Hepatocyte (in vitro differentiated cells): ENCODE results near the gene ADAMTSL1.

Experiments used
- CTCF ChIP-seq: fragments of 200-600 bp; sonication (generic); IDR thresholded peaks from 2 replicates; pipeline ENCODE4 v1.5.1; 2016; ENCODE audit warnings: antibody characterized with exemption, mild to moderate bottlenecking; ENCODE audit not compliant: poor library complexity
- EZH2 ChIP-seq: fragments of 200-600 bp; sonication (generic); IDR thresholded peaks from 2 replicates; pipeline ENCODE4 v1.6.1; 2016; ENCODE audit warnings: antibody characterized with exemption, mild to moderate bottlenecking, borderline replicate concordance

- TF ChIP-seq CTCF (no peak), EZH2 (no peak)
Observed at GRCh38 chr9:18549772-18550171, 75.8 kb downstream of the ADAMTSL1 start.
